ENCODE measurements around the gene VPS54. TPM values are rescaled to one million over a fixed set of nuclear protein-coding genes. Genes with fewer than 3 reads are reported as not detected.

Gene VPS54
- polyA plus RNA-seq, 3 donors: 11.4 to 17.3 (median 11.5) TPM

- no peak for DNase-seq
- H3K27me3 Mint-ChIP-seq (ENCODE audit: low read depth in 3 of 3): no peaks in the 10 kb centered on the region
These were observed 142.9 kb downstream of the VPS54 start for GRCh38 chr2:63876311-63876710.

GRCh38 chr2:63875559-63876245, 143.5 kb downstream of the VPS54 start:
- no peak overlapping the region for H2AFZ ChIP-seq (ENCODE audit: insufficient read depth, low read depth, low read length, poor library complexity, severe bottlenecking)
- DNase-seq: no peak
- no peaks in the 10 kb centered on the region for H3K9me3 Mint-ChIP-seq
- H3K36me3 ChIP-seq (replicated peaks in 1 of 2; ENCODE audit: control insufficient read depth in 1 of 2, insufficient read depth in 2 of 2, low read length in 2 of 2): peaks cover 25 to 82% of the 10 kb centered on the region in 2 donors
- H3K27me3 Mint-ChIP-seq (ENCODE audit: low read depth in 3 of 3): no peaks in the 10 kb centered on the region
- WGBS (ENCODE audit: insufficient coverage): 100% methylated on average over 1 of the region's 3 CpGs
- no peaks in the 10 kb centered on the region for H3K27me3 ChIP-seq (ENCODE audit: control insufficient read depth in 2 of 2, insufficient read depth in 2 of 2, low read length in 2 of 2)
- peaks cover 2% of the 10 kb centered on the region for H3K4me1 Mint-ChIP-seq
- H3K36me3 Mint-ChIP-seq: peaks cover 48 to 69% of the 10 kb centered on the region in 2 donors
- no peaks in the 10 kb centered on the region for H3K9me3 ChIP-seq (replicated peaks in 1 of 2; ENCODE audit: control insufficient read depth in 1 of 2, insufficient read depth in 1 of 2, low read length in 2 of 2)
- H3K27ac Mint-ChIP-seq: peak overlapping the region in 1 of 7 donors; percentile 32
- H3K79me2 ChIP-seq (ENCODE audit: insufficient read depth, low read length): peaks cover 60% of the 10 kb centered on the region
- intact Hi-C loops (cut with micrococcal nuclease): no loop called here
- H3K27ac ChIP-seq (ENCODE audit: low read depth in 1 of 2, low read length in 2 of 2): peak overlapping the region in 1 of 2 donors; percentile 40
- H3K4me3 ChIP-seq (replicated peaks in 1 of 3; ENCODE audit: low read depth in 2 of 3, low read length in 3 of 3): no peak overlapping the region
- no peak overlapping the region for H3K4me2 ChIP-seq (replicated peaks; ENCODE audit: extremely low read depth, low read length, poor library complexity, severe bottlenecking)
- no peak for TF ChIP-seq CTCF (IDR thresholded peaks at IDR 0.05)
- no peaks in the 10 kb centered on the region for H3K4me1 ChIP-seq (ENCODE audit: control insufficient read depth in 1 of 2, insufficient read depth in 2 of 2, low read length in 2 of 2)
- no peak overlapping the region for H3K4me3 Mint-ChIP-seq
- peaks cover 41% of the 10 kb centered on the region for H4K20me1 ChIP-seq (ENCODE audit: insufficient read depth, low read length)
- no peak overlapping the region for H3K9ac ChIP-seq (ENCODE audit: insufficient read depth, low read length, poor library complexity, severe bottlenecking)

More at GRCh38 chr2:63876311-63876710, 142.9 kb downstream of the VPS54 start:
- H2AFZ ChIP-seq (ENCODE audit: insufficient read depth, low read depth, low read length, poor library complexity, severe bottlenecking): no peak overlapping the region
- intact Hi-C loops (cut with micrococcal nuclease): no loop called here
- H3K79me2 ChIP-seq (ENCODE audit: insufficient read depth, low read length): peaks cover 59% of the 10 kb centered on the region
- TF ChIP-seq CTCF (IDR thresholded peaks at IDR 0.05): no peak
- H3K9ac ChIP-seq (ENCODE audit: insufficient read depth, low read length, poor library complexity, severe bottlenecking): no peak overlapping the region
- no peaks in the 10 kb centered on the region for H3K9me3 ChIP-seq (replicated peaks in 1 of 2; ENCODE audit: control insufficient read depth in 1 of 2, insufficient read depth in 1 of 2, low read length in 2 of 2)
- Mint-ChIP-seq H3K4me1 (no peaks in the 10 kb centered on the region), H3K9me3 (no peaks in the 10 kb centered on the region), H3K36me3 (peaks cover 54 to 68% of the 10 kb centered on the region in 2 donors), H3K27ac (peak overlapping the region in 1 of 7 donors; percentile 44), H3K4me3 (no peak overlapping the region)
- H3K4me1 ChIP-seq (ENCODE audit: control insufficient read depth in 1 of 2, insufficient read depth in 2 of 2, low read length in 2 of 2): no peaks in the 10 kb centered on the region
- H3K4me3 ChIP-seq (replicated peaks in 1 of 3; ENCODE audit: low read depth in 2 of 3, low read length in 3 of 3): no peak overlapping the region
- H3K36me3 ChIP-seq (replicated peaks in 1 of 2; ENCODE audit: control insufficient read depth in 1 of 2, insufficient read depth in 2 of 2, low read length in 2 of 2): peaks cover 31 to 88% of the 10 kb centered on the region in 2 donors
- WGBS (ENCODE audit: insufficient coverage): no CpG with 5 or more reads among the region's 5 CpGs
- H3K27ac ChIP-seq (ENCODE audit: low read depth in 1 of 2, low read length in 2 of 2): no peak overlapping the region
- H3K27me3 ChIP-seq (ENCODE audit: control insufficient read depth in 2 of 2, insufficient read depth in 2 of 2, low read length in 2 of 2): no peaks in the 10 kb centered on the region
- H3K4me2 ChIP-seq (replicated peaks; ENCODE audit: extremely low read depth, low read length, poor library complexity, severe bottlenecking): no peak overlapping the region
- peaks cover 44% of the 10 kb centered on the region for H4K20me1 ChIP-seq (ENCODE audit: insufficient read depth, low read length)
